Left cardiac atrium (tissue), 4 donors: ENCODE measurements around the gene ARHGAP15. TPM values are rescaled to one million over a fixed set of nuclear protein-coding genes. Genes with fewer than 3 reads are reported as not detected.

Experiments used
- ATAC-seq, 2 donors: fragments of 200-7000 bp; cut with Tn5 transposase; one replicate each; pipeline ENCODE4 v1.9.1; 2020; ENCODE audit warnings: mild to moderate bottlenecking in 2 of 2, moderate library complexity in 2 of 2
- DNase-seq: peaks from one replicate; pipeline ENCODE4 v3.0.0-alpha.2; 2020
- intact Hi-C, 2 donors: fragments of 100-400 bp; cut with DNase I; formaldehyde crosslinking; loops; one replicate each; pipeline versions ENCODE4 v1.14.1 to v1.15.1; 2022 to 2023
- total RNA-seq, 2 donors: library from RNA; stranded (reverse); fragmentation: NEBNext Ultra II Directional; extraction: Animal tissue kit (Norgen Biotek cat#: 25700); gene quantifications; one replicate each; pipeline ENCODE4 v1.2.1, GENCODE V29; 2021
- donor health status: DM: no; HTN: yes; CAD: no.
- donor health status: DM: no; HTN: yes; CAD: no; lungs with severe emphysema.
- donor health status: DM: yes; HTN: yes; CAD: no.
- donor health status: Dilated cardiomyopathy.

ARHGAP15 gene
- total RNA-seq, 2 donors from 2014 or later, result 7.2 to 8.7 TPM

- intact Hi-C loops, result no loop called here
- ATAC-seq (no peak), DNase-seq (no peak)
These were observed 569.8 kb downstream of the ARHGAP15 start for GRCh38 chr2:143698888-143699570.

DNA sequence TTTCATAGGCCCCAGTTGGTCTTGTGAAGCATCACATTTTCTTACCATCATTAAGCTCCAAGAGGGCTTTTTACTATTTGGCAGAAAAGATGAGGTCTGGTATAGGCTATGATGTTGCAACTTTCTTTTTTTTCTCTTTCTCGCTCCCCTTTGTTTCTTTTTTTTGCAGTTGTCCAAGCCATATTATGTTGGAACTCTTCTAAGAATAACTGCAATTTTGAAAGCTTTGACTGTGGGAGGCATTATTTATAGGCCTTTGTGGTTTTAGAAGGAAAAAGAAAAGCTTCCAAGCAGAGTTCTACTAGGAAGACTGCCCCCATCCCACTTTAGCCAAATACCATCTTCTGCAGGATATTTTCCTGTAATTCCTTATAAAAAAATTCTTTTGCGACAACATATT is 571.6 kb downstream of the ARHGAP15 start:
- intact Hi-C loops, result no loop called here
- no peak for ATAC-seq

GRCh38 chr2:143701785-143702184 is 572.6 kb downstream of the ARHGAP15 start:
- ATAC-seq (no peak), DNase-seq (no peak)
- intact Hi-C loops, result no loop called here

More for the DNA sequence above, 571.6 kb downstream of the ARHGAP15 start:
- no peak for DNase-seq

GRCh38 chr2:143702931-143703330 is 573.7 kb downstream of the ARHGAP15 start:
- ATAC-seq (no peak), DNase-seq (no peak)
- intact Hi-C loops, result no loop called here

GRCh38 chr2:143704451-143705106 is 575.4 kb downstream of the ARHGAP15 start:
- intact Hi-C loops, result no loop called here
- DNase-seq, result no peak
- ATAC-seq, result no peak

GRCh38 chr2:143705108-143705707 is 576.0 kb downstream of the ARHGAP15 start:
- intact Hi-C loops, result no loop called here
- DNase-seq, result no peak
- ATAC-seq, result no peak

DNA sequence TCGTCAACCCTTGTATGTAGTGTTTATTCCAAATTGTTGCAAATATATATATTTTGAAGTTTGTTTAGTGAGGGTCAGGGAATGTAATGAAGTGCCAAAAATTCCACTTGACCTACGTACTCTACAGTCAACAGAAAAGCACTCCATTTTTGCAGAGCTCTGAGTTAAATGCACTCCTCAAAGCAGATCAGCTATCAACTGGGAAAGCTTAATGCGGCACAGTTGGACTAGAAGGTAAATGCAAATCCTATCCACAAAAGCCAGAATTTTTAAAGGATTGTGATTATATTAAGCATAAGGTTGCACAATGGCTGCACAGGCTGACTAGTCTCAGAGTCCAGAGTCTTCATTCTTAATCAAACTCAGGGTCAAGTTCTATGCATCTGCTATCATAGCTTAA is 577.1 kb downstream of the ARHGAP15 start:
- intact Hi-C loops, result no loop called here
- no peak for DNase-seq

DNA sequence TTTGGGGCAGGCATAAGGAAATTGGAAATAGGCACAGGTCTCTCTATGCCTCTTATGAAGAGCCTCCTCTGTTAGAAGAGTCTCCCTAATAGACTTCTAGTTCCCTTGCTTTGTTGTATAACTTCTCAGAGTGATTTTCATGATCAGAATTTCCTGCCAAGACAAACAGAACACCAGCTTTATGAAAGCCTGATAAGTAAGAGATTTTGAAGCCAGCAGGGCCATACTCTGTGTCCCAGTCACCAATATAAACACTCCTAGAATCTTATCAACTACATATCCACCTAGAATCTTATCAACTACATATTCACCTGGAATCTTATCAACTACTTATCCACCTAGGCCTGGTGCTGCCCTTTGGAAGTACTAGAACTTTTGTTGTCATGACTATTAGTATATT is 579.5 kb downstream of the ARHGAP15 start:
- DNase-seq (no peak), ATAC-seq (no peak)
- intact Hi-C loops, result no loop called here

More for the DNA sequence above, 577.1 kb downstream of the ARHGAP15 start:
- ATAC-seq, result no peak

DNA sequence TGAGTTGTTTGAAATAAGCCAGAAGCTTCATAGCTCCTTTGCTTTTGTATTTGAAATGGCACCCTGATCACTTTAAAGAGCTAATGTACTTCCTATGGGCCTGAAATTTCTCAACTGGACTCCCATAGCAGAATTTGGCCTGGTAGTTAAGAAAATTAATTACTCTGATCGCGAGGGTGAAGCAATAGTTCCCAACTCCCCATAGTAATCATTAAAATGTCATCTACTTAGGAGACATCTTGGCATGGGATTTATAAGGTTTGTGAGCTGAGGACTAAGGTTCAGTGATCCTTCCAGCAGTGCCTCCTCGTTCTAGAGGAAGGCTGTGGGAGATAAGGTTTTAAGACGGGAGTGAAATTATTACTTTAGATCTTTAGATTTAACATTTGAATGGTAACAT is 581.0 kb downstream of the ARHGAP15 start:
- no peak for ATAC-seq
- no peak for DNase-seq
- intact Hi-C loops, result no loop called here

DNA sequence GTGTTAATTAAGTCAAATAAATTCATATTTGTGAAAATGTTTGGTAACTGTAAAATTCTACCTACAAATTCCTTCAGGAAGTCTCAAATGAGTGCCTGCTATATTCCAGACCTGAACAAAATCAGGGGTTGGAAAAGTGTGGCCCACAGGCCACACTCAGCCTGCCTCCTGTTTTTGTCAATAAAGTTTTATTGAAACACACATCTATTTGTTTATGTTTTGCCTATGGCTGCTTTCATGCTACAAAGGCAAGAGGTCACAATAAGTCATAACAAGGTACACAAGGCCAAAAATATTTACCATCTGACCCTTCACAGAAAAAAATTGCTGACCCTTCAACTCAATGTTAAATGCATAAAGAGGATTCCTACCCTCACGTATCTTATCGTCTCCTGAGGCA is 581.7 kb downstream of the ARHGAP15 start:
- DNase-seq (no peak), ATAC-seq (no peak)
- intact Hi-C loops, result no loop called here

- intact Hi-C loops, result no loop called here
- DNase-seq, result no peak
- no peak for ATAC-seq
These were observed 587.3 kb downstream of the ARHGAP15 start for GRCh38 chr2:143716522-143716921.

DNA sequence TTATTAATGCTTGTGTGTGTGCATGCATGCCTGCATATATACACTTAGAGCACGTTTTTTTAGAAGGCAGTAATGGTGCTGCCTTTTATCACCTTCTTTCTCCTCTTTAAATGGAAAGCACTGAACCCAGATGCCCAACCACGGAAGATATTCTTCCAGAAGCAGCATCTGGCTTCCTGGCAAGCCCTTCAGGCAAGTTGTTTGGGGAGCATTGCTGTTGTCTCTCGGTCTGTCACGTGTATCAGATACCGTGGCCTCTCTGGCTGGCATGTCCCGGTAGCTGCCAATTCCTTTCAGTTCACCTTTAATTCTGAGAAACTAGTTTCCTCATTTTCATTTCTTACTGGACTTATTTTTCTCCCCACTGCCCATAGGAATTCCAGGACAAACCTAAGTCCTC is 587.8 kb downstream of the ARHGAP15 start:
- ATAC-seq (peak in 1 of 2 donors; percentile 33), DNase-seq (no peak)
- intact Hi-C loops, result no loop called here

DNA sequence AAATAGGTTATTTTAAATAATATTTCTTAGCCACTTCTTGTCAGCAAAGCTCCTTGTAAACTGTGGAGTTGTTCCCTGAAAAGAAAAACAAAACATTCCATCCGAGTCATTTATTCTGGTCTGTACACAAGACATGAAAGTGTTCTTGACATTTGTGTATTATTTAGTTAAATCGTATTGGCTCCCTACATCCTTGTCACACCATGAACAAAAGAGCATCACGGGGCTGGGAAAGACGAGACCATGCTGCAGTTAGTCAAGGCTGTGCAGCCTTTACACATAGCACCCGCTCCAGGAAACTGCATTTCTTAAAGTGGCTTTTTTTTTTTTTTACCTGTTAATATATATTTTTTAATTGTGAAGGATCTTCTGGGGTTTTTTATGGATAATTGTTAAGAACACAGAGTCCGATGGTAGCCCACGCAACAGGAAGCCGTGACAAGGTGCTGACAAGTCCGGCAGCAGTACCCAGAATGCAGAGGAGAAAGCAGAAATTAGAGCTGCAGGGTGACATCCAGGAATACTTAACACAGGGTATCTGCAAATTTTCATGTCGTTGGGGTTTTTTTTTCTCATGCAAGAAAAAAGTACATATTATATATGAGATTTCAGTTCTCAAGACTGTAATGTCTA is 588.4 kb downstream of the ARHGAP15 start:
- intact Hi-C loops, result no loop called here
- DNase-seq, result no peak
- ATAC-seq, result peak in 1 of 2 donors; percentile 40

DNA sequence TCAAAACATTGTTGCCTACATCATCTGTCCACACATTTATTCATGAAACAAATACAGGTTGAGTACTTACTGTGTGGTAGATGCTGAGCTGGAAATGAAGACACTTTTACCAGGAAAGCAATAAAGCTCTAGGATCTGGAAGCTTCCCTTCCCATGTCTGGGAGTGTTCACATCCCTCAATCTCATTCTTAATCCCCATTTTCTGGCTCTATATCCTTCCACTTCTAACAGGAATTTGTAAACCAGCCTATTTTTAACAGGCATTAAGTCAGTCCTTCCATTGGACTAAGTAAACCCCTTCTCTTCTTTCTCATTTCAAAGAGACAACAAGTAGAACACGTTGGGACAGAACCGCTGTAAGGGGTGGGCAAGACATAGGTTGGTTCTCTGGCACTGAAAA is 589.5 kb downstream of the ARHGAP15 start:
- ATAC-seq (no peak), DNase-seq (no peak)
- intact Hi-C loops, result no loop called here

GRCh38 chr2:143719406-143719805 is 590.2 kb downstream of the ARHGAP15 start:
- intact Hi-C loops, result no loop called here
- no peak for ATAC-seq

GRCh38 chr2:143720095-143720664 is 591.0 kb downstream of the ARHGAP15 start:
- intact Hi-C loops, result no loop called here
- DNase-seq (no peak), ATAC-seq (no peak)

More at GRCh38 chr2:143719406-143719805, 590.2 kb downstream of the ARHGAP15 start:
- no peak for DNase-seq

DNA sequence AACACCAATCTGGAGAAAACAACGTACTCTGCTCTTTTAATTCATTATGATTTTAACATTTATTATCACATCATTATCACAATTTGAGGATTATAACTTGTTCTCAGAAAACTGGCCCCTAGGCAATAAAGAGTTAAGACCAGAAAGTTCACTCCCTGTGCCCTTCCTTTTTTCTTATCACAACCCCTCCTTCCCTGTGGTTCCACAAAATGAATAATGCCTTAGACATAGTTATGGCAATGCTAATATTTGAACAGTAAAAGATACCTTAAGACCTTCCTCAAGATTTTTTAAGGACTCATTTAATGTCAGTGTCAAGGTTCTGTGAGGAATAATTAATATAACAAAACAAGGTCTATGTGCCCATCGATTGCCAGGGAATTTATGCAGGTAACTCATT is 596.2 kb downstream of the ARHGAP15 start:
- ATAC-seq (no peak), DNase-seq (no peak)
- intact Hi-C loops, result no loop called here

- DNase-seq (no peak), ATAC-seq (no peak)
- intact Hi-C loops, result no loop called here
These were observed 597.1 kb downstream of the ARHGAP15 start for GRCh38 chr2:143726151-143726845.

DNA sequence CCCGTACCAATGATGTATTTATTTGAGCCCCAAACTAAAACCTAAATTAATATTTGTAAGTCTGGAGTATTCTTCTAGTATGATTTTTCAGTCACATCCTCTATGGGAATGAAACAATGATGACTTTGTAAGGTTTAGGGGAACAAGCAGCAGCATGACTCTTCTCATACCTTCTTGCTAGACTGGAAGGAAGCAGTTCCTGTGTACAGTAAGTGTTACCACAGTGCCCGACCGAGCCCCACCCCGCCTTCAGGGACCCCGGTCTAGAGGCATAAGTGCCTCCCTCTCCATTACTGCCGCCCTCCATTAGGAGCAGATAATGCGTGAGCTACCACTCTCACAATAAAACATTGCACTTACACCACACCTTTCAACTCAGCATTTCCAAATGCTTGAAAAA is 599.3 kb downstream of the ARHGAP15 start:
- intact Hi-C loops, result no loop called here
- ATAC-seq (no peak), DNase-seq (no peak)
